Measurements from ENCODE around the gene RBM39. TPM values are rescaled to one million over a fixed set of nuclear protein-coding genes. Genes with fewer than 3 reads are reported as not detected.

Gene RBM39
- total and polyA plus RNA-seq, 2 of the 8 experiments (the other 6 are each of a cell fraction or from before 2014, with no cell fraction given), result 78.0 to 219 TPM

DNA sequence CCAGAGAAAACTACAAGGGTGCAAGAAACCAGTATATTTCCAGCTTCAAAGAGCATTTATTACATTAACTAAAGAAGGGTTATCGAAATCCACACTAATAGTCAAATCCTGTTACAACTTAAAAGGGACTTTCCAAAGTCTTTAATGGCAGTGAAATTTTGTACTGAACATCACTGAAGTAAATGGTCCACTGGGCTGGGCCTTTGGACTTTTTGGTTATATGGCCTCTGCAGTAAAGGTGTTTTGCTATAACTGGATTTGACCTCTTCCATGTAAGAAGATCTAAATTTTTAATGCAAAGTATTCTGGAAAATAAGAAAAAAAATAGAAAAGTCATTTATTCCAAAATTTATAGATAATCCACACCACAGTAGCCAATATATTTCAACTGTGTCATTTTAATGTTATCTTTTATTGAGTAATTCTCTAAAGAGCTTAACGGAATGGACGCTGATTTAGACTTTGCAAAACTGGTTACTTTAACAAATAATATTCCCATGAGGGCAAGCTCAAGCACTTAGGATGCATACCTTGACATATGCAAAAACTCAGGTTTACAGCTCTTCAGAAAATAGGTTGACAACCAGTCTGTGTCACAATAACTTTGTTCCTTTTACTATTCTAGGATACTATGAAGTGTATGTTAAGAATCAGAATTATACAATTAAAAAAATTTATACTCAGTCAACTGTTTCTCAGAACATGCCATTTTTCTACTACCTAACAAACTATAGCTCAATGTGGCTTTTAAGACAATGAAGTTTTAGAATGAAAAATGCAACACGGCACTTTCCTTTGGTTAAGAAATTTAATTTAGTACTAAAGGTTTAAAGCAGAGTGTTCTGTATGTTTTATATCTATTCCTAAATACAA is 7.0 kb downstream of the RBM39 start:
- TF ChIP-seq EGR1 (IDR thresholded peaks at IDR 0.05; ENCODE audit: borderline replicate concordance, low read depth, low read length), result no peak
- 0 out of 3 replicates have a peak, but pooled peaks of 1 of the 2 experiments have one; percentile 2 for TF ChIP-seq POLR2A (IDR thresholded peaks at IDR 0.05; ENCODE audit: control extremely low read depth in 1 of 2, low read depth in 2 of 2, low read length in 2 of 2)
- peak; percentile 47; the same call in 1 of the 2 replicates for TF ChIP-seq ATF2 (IDR thresholded peaks at IDR 0.05; ENCODE audit: low read length)
- H3K18ac ChIP-seq (ENCODE audit: extremely low read depth, low read length), result no peak overlapping the region
- no peak overlapping the region for H3K27ac ChIP-seq (ENCODE audit: low read depth, low read length)
- H3K23ac ChIP-seq (ENCODE audit: insufficient read length), result no peak overlapping the region
- no peak overlapping the region for H2AFZ ChIP-seq (ENCODE audit: low read length)
- no peak overlapping the region for H3K14ac ChIP-seq (ENCODE audit: insufficient read length)
- ChIA-PET CTCF (ENCODE audit: partially characterized antibody) (interaction anchor here (0.6 to 0.8 kb wide), 2 partner anchors 12 to 148 kb away, joined by 3 to 4 read pairs; no protein-coding TSS in a partner anchor), POLR2A (ENCODE audit: partially characterized antibody) (interaction anchor here (0.6 to 45.3 kb wide), 22 partner anchors 5 to 737 kb away, joined by 3 to 2341 read pairs (median 4); partner anchors contain the start of genes NFS1, PHF20, RBM39 and ROMO1)
- H4K8ac ChIP-seq (ENCODE audit: extremely low read depth, insufficient read depth, low read length), result no peak overlapping the region
- no peaks in the 10 kb centered on the region for H3K23me2 ChIP-seq (ENCODE audit: low read depth, low read length)
- H3K79me2 ChIP-seq (ENCODE audit: control insufficient read depth in 1 of 2, insufficient read depth in 2 of 2, low read length in 2 of 2), result peaks cover 24 to 99% of the 10 kb centered on the region in 2 experiments
- H2AK5ac ChIP-seq (ENCODE audit: low read depth, low read length), result no peak overlapping the region
- no peak overlapping the region for H3K56ac ChIP-seq (replicated peaks; ENCODE audit: insufficient read length, low read depth, low read length)
- H4K20me1 ChIP-seq (replicated peaks in 1 of 2; ENCODE audit: control insufficient read depth in 1 of 2, insufficient read depth in 2 of 2, low read length in 2 of 2), result peaks cover 22 to 27% of the 10 kb centered on the region in 2 experiments
- no peaks in the 10 kb centered on the region for H3K27me3 ChIP-seq (replicated peaks in 1 of 4; ENCODE audit: control insufficient read depth in 3 of 4, extremely low read depth in 1 of 4, insufficient read depth in 3 of 4, low read length in 3 of 4)
- WGBS, 2 experiments (ENCODE audit: extremely low coverage in 1 of 2, insufficient coverage in 1 of 2, insufficient read length in 1 of 2, insufficient replicate concordance in 2 of 2, low coverage in 1 of 2, low lambda C conversion rate in 2 of 2, missing lambda C conversion rate in 1 of 2), result 95% methylated on average over 4 of the region's 4 CpGs; no CpG with 5 or more reads in 1 of the 2 experiments
- no peak overlapping the region for H4K91ac ChIP-seq (replicated peaks; ENCODE audit: insufficient read length, low read length)
- no peak overlapping the region for H2BK120ac ChIP-seq (replicated peaks; ENCODE audit: low read depth, low read length)
- no peak overlapping the region for H2BK5ac ChIP-seq (ENCODE audit: low read depth, low read length)
- no peaks in the 10 kb centered on the region; a peak in 1 of 7 replicates for H3K4me1 ChIP-seq (replicated peaks in 1 of 4; ENCODE audit: control insufficient read depth in 3 of 4, insufficient read depth in 4 of 4, low read length in 3 of 4)
- H3K9me3 ChIP-seq (ENCODE audit: insufficient read depth in 2 of 2, low read depth in 1 of 2, low read length in 1 of 2), result no peaks in the 10 kb centered on the region
- no peak overlapping the region for H3K4me3 ChIP-seq (ENCODE audit: extremely low read depth in 1 of 4, insufficient read depth in 2 of 4, low read depth in 3 of 4, low read length in 4 of 4)
- no peak overlapping the region for H3K9ac ChIP-seq (replicated peaks in 1 of 4; ENCODE audit: extremely low read depth in 1 of 4, low read depth in 3 of 4, low read length in 3 of 4)
- no peak overlapping the region for H2BK12ac ChIP-seq (ENCODE audit: low read depth, low read length)
- DNase-seq (ENCODE audit: low read depth in 1 of 2, low spot score in 2 of 2) (no peak), FAIRE-seq (no peak)
- H3K79me1 ChIP-seq (ENCODE audit: low read depth, low read length), result no peaks in the 10 kb centered on the region
- H3K36me3 ChIP-seq (ENCODE audit: control insufficient read depth in 2 of 4, insufficient read depth in 4 of 4, low read length in 3 of 4), result peaks cover 53 to 100% (median 91%) of the 10 kb centered on the region in 4 experiments
- H3K4ac ChIP-seq (replicated peaks; ENCODE audit: insufficient read length, low read depth, low read length), result no peak overlapping the region
- H4K5ac ChIP-seq (ENCODE audit: insufficient read length, low read depth, low read length), result no peak overlapping the region
- H2BK15ac ChIP-seq (ENCODE audit: low read length), result no peak overlapping the region
- no peak overlapping the region for H2BK20ac ChIP-seq (ENCODE audit: low read length)
- H3K4me2 ChIP-seq (ENCODE audit: insufficient read depth in 1 of 2, low read depth in 2 of 2, low read length in 2 of 2), result no peak overlapping the region
